Activated T-cell treated with anti-CD3 and anti-CD28 coated beads, Interleukin-2, amount 50 U/mL, for 1 hour (primary cell): ENCODE data around the gene SYNE3.

Experiments
- DNase-seq: peaks from one replicate; pipeline ENCODE4 v3.0.0-alpha.2; 2020

SYNE3 gene

DNA sequence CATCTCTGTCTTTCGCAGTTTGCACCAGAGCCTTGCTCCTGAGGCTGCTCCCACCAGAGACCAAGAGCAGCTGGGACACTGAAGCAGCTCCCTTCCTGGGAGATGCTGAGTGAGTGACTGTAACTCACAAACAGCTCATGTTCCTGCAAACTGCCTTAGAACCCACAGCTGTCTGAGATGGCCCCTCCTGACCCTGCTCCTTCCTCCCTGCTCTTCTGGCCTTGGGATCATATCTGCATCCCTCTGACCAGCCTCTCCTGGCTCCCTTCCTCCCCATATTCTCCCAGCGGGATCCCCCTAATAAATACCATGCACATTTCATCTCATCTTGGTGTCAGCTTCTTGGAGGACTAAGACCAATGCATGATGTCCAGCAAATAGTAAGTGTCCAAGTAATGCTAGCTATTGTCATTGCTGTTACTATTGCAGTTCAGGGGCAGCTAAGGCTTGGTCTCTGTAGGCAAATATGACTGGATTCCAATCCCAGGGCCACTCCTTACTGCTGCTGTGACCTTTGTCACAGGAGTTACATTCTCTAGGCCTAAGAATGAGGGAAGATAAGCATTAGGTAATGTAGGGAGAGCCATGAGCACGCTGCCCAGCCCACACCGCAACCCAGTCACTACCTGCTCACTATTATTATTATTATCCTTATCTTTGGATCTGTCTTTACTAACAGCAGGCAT is 47.9 kb downstream of the SYNE3 start:
- no peak for DNase-seq

DNA sequence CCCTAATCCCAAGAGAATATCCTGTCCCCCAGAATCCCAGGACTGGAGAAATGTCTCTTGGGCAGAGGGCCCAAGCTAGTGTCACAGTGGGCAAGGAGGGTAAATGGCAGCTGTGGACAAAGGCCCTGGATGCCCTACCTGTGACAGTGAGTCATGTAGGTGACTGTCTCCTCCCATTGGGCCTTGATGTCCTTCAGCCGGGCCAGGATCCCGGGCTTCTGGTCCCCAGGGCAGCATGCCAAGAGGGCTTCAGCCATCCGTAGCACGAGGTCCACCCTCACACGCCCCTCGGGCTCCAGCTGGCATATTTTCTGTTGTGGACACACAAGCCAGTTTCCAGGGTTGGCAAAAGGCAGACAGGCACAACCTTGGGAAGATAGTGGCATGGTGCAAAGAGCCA is 48.8 kb downstream of the SYNE3 start:
- DNase-seq, result no peak

DNA sequence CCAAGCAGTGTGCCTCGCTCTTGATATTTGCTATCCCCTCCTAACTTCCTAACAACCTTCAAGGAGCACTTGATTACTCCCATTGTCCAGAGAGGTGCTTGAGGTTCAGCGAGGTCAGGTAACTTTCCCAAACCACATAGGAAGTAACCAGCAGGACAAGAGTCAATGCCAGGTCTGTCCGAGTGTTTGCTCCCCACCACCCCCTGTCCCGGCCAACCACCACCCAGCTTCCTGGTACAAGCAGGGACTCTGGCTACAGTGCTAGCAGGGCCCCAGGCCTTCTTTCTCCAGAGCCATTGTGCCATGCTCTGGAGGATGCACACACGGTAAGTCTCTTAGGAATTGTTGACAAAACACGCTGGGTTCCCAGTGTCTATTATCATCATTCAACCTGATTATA is 49.2 kb downstream of the SYNE3 start:
- DNase-seq, result no peak
